HG02943 (cell line): Measurements from ENCODE around the gene NKPD1.
"Not testable (repeated sequence)": the region's sequence is repeated elsewhere in the genome, so short reads cannot be mapped to it uniquely, and the experiment has no call there.

Experiments used
- ATAC-seq: cut with Tn5 transposase; IDR thresholded peaks from one replicate; pipeline ENCODE4 v1.9.1; 2021; ENCODE audit warnings: mild to moderate bottlenecking, low read depth, moderate library complexity; ENCODE audit not compliant: unreplicated experiment

Gene NKPD1

DNA sequence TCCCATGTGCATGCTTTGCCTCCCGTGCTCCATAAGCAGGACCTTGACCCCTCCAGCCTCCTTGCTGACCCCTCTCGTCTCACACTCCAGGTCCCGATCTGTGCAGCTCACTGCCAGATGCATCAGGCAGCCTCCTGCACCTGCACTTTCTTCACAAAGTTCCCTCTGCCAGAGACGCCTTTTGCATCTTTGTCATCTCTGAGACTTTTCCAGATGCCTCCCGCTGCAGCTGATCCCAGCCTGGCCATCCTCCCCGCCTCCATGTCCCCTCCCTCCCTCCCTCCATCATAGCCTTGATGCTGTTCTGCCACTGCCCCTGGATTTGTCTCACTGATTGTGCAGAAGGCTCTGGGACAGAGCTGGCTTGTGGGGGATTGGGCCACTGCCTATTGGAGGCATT lies 38.0 kb downstream of the NKPD1 start:
- ATAC-seq: no peak

DNA sequence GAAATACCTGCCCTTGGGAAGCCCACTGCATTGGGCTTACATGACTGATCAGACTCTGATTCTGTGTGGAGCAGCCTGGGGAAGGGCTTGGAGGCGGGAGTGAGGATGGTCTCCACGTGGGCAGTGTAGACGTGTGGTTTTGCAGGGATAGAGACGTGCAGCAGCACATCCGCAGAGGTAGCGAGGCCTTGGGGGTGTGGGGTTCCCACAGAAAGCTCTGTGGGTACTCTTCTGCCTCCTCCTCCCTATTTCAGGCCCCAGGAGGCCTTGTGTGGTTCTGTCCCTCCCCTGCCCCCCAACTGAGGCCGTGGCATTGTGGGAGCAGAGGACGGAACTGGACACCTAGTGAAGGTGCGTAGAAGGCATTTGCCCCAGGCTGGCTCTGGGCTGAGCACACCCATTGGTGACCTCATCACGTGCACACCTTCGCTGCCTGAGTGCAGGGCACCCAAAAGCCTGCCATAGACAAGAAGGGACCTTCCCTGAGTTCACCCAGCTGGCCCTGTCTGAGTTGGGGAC lies 38.9 kb downstream of the NKPD1 start:
- ATAC-seq: no peak

DNA sequence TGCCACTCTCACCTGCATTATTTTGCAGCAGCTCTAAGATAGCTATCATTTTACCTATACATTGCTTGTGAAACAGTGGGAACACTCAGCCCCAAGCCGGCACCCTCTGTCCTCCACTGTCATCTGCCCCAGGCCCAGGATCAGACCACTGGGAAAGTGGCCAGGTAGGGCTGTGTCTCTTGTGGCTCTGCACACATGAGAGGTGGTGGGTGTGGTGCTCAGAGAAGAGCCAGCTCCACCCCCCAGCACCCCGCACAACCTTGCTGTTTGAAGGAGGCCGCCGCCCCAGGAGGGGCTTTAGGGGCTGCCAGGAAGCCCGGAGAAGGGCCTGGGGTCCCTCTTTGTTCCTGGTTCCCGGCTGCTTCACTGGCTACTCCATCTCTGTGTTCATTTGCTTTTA lies 41.2 kb downstream of the NKPD1 start:
- ATAC-seq: no peak

DNA sequence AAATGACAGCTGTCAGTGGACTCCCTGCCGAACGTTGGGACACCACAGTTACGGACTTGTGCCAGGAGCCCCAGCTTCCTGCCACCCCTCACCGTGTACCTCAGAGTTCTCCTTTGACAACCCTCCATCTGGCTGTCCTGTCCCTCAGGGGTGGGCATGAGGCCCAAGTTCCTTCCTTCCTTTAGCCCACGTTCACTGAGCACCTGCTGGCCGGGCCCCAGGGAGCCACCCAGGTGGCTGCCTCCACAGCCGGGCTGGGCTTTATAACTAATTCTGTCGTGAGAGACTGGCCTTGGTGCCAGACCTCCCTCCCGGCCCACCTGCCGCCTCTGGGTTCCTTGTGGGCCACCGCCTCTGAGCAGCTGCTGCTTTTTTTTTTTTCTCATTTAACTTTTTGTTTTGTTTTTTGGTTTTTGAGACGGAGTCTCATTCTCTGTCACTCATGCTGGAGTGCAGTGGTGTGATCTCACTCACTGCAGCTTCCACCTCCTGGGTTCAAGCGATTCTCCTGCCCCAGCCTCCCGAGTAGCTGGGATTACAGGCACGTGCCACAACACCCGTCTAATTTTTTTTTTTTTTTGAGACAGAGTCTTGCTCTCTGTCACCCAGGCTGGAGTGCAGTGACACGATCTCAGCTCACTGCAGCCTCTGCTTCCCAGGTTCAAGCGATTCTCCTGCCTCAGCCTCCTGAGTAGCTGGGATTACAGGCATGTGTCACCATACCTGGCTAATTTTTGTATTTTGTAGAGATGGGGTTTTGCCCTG lies 42.0 kb downstream of the NKPD1 start:
- ATAC-seq: not testable (repeated sequence)

DNA sequence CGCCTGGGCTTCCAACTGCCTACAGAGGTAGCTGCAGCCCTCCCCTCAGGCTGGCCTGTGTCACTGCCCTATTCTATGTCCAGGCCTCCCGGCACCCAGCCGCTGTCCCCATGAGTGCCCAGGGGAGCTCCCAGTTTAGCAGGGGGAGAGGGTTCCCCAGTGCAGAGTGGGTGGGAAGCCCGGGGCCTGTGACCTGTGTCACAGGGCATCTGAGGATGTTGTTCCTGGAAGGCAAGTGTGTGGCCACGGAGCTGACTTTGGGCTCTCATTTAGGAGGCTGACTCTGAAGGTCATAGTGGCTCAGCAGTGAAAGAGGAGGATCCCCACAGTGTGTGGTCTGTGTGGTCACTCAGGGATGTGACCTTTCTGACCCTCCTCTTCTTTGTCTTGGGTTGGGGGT lies 42.7 kb downstream of the NKPD1 start:
- ATAC-seq: no peak

DNA sequence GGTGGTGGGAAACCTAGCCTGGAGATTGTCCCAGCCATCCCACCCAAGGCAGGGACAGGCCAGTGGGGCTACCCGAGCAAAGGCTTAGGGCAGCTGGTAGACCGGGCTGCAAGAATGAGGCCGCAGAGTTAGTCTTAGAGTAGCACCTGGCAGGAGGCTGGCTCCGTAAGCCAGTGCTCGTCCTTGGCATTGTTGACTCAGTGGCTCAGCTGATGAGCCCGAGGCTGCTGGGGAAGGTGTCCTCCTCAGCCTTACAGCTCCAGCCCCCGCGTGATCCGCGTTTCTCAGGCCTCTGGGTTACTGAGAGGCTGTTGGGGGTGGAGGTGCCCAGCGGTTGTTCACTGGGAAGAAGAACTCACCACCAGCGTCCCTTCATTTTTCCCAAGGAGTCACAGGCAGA lies 43.1 kb downstream of the NKPD1 start:
- no peak for ATAC-seq

DNA sequence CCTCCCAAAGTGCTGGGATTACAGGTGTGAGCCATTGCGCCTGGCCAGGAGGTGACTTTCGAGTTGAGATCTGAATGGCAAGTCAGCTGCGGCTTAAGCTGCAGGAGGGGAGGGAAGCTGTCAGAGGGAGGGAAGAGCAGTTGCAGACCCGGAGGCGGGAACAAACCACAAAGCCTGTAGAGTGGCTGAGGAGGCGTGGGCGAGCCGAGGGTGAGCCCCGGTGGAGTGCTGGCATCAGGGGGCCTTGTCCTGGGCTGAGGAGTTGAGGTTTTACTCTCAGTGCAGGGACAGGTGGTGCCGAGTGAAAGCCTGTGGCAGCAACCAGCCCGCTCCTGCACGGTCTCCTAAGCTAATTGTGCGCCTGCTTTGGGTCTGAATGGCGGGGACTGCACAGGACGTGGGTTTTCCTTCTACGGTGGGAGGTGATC lies 43.6 kb downstream of the NKPD1 start:
- ATAC-seq: no peak

DNA sequence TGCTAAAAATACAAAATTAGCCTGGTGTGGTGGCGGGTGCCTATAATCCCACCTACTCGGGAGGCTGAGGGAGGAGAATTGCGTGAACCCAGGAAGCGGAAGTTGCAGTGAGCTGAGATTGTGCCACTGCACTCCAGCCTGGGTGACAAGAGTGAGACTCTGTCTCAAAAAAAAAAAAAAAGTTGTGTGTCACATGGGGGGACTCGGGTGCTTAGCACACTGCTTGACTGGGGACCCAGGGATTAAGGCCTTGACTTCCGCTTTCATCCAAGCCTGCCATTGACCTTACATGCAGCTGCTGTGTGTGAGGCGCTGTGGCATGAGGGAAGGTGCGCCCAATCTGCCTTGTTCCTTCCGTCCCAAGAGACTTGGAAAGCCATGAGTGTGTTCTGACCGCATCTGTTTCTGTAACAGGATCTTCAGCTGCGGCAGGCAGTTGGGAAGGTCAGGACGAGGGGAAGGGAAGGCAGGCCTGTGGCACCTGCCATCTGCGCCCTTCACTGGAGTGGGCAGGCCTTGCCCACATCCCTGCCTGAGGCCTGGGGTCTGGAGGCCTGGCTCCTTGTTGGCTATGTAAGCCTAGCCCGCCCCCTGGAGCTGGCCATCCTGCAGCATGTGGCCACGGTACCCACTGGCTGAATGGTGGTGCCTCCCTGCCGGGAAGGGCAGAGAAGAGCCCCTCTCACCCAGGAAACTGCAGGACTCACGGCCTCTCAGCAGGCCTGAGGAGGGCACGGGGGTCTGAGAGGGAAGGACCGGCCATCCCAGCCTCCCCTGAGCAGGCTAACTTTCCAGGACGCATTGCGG lies 44.8 kb downstream of the NKPD1 start:
- ATAC-seq: no peak

DNA sequence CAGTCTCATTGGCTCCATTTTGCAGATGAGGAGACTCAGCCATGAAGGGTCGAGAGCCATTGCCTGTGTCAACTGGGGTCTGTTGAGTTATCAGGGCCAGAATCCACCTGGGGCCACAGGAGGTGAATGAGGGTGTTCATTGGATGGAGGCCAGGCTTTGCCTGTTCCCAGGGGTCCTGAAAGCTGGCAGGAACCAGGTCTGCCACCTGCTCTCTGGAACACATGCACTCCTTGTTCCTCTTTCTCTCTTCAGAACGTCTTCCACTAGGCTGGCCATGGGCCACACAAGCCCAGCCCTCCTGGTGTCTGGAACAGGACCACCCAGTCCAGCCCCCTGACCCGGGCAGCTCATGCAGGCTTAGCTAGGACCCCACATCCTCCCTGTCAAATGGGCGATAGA lies 46.7 kb downstream of the NKPD1 start:
- ATAC-seq: no peak

DNA sequence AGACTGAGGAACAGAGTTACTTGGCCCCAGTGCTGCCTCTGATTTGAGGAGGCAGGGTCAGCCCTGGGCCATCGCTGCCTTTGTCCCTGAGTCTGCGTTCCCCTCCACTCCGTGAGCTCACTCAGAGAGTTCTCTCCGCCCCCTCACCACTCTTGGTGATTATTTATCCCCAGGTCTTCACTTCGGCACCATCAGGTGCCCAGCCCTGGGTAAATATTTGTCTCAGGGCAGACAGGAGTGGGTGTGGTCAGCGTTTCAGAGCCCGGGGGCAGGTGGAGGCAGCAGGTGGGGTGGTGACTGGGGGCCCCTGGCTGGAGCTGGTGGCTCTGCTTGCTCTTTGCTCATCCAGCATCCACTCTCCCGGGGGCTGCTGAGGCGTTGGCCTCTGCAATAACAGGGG lies 47.2 kb downstream of the NKPD1 start:
- ATAC-seq: no peak

DNA sequence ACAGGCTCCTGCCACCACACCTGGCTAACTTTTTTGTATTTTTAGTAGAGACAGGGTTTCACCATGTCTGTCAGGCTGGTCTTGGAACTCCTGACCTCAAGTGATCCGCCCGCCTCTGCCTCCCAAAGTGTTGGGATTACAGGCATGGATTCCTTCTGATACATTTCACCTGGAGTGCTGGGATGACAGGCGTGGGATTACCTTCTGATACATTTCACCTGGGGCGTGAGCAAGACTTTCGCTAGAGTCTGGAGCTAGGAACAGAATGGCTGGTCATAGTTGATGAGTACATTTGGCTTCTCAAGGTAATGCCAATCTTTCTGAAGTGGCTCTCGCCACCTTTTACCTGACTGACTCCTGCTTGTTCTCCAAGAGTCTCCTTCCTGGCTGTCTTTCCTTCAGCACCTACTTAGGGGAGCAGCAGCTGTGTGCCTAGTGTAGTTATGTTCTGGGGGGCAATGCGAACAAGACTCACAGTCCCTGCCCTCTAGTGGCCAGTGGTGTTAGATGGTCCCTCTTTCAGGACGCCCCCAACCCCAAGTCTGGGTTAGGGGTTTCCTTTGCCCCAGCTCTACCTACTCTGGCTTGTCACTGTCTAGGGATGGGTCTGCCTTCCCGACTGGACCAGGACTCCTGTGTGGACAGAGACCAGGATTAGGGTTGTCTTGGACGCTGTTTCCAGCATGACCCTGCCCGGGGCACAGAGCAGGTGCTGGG lies 48.5 kb downstream of the NKPD1 start:
- ATAC-seq: no peak
